Adipocyte (in vitro differentiated cells): ENCODE results near the gene ADPRM.

Source experiments
- DNase-seq: peaks from one replicate; pipeline ENCODE4 v3.0.0-alpha.2; 2015; ENCODE audit warnings: low read depth
- H3K27me3 ChIP-seq: replicated peaks from 2 replicates; pipeline ENCODE4 v1.7.0; 2013; ENCODE audit warnings: mild to moderate bottlenecking, low read length, moderate library complexity; ENCODE audit not compliant: control insufficient read depth, insufficient read depth
- H3K36me3 ChIP-seq: 2 replicates; pipeline ENCODE4 v1.7.0; 2013; ENCODE audit warnings: low read length, mild to moderate bottlenecking, moderate library complexity; ENCODE audit not compliant: control insufficient read depth, insufficient read depth, severe bottlenecking
- H3K4me1 ChIP-seq: 2 replicates; pipeline ENCODE4 v1.7.0; 2013; ENCODE audit warnings: mild to moderate bottlenecking, low read length, moderate library complexity; ENCODE audit not compliant: control insufficient read depth, insufficient read depth
- H3K4me3 ChIP-seq: 2 replicates; pipeline ENCODE4 v1.7.0; 2013; ENCODE audit warnings: mild to moderate bottlenecking, low read length, moderate library complexity
- H3K9ac ChIP-seq: 2 replicates; pipeline ENCODE4 v1.7.0; 2013; ENCODE audit warnings: mild to moderate bottlenecking, low read length, moderate library complexity
- H3K9me3 ChIP-seq: 2 replicates; pipeline ENCODE4 v1.7.0; 2013; ENCODE audit warnings: mild to moderate bottlenecking, low read length, moderate library complexity; ENCODE audit not compliant: control insufficient read depth

Gene ADPRM, protein sequence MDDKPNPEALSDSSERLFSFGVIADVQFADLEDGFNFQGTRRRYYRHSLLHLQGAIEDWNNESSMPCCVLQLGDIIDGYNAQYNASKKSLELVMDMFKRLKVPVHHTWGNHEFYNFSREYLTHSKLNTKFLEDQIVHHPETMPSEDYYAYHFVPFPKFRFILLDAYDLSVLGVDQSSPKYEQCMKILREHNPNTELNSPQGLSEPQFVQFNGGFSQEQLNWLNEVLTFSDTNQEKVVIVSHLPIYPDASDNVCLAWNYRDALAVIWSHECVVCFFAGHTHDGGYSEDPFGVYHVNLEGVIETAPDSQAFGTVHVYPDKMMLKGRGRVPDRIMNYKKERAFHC

DNA sequence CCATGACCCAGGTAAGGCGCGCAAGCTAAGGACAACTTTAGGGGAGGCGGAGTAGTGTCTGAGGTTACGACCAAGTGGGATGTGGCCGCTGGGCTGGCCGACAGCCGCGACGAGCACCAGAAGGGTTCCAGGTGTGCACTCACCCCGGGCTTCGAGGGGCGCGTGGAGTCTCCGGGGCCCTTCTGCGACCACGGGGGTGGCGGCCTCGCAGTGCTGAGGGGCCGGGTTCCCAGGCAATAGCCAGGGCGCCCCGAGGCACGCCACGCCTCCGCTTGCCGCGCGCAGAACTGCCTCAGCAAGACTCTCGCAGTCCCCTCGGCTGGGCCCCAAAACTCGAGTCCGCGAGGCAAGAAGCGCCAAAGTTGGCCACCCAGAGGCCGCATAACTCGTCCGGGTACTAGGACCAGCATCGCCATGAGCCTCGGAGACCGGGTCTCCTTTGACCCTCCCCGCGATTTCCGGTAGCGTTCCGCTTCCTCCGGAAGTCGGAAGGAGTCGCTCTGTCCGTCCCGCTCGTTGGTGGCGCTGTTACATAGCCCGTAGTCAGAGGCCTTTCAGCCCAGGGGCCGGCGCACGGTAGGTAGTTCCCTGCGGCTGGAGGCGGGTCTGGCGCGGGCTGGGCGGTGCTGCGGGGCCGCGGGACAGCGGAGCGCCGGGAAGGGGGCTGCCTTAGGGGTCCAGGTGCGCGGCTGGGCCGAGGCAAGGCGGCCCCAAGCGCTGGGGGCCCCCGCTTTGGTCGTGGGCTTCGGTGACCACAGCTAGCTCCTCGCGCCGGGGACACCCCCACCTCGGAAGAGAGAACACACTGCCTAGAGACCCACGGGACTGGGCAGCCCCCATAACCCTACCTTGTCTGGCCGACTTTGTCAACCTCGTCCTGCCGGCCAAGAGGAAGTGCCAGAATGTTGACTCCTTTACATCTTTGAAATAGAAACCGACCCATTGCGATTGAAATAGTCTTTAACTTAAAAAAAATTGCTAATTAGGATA lies at the start of gene ADPRM, which contains the start of gene SCO1:
TSS of gene ADPRM (plus strand) at position 503 of the 990 bp plus-strand sequence. CDS start 7,333 bp downstream, outside the sequence.
TSS of gene SCO1 (minus strand) at position 442 of the 990 bp plus-strand sequence. CDS start at position 416, 26 bp downstream.
- H3K36me3 ChIP-seq, result peaks cover 29% of the 10 kb centered on the region
- H3K4me1 ChIP-seq, result peaks cover 37% of the 10 kb centered on the region
- peak; percentile 98 for DNase-seq
- H3K4me3 ChIP-seq, result peak within 1 kb of the TSS; percentile 100
- no peaks in the 10 kb centered on the region for H3K9me3 ChIP-seq
- no peaks in the 10 kb centered on the region for H3K27me3 ChIP-seq
- H3K9ac ChIP-seq, result peak within 1 kb of the TSS; percentile 97

DNA sequence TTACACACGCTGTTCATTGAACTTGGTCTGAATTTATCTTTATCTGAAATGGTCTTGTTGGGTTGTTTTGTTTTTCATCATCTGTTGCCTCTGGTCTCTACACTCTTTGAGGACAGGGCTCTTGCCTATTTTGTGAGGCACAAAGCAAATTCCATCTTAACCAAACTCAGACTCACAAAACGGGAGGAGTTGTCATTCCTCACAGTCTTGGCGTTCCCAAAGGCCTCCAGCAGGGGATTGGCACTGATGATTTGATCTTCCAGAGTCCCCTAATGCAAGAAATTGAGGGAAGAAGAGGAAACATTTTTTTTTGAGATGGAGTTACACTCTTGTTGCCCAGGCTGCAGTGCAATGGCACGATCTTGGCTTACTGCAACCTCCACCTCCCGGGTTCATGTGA lies 49.0 kb upstream of the ADPRM start:
- H3K9me3 ChIP-seq, result no peaks in the 10 kb centered on the region

DNA sequence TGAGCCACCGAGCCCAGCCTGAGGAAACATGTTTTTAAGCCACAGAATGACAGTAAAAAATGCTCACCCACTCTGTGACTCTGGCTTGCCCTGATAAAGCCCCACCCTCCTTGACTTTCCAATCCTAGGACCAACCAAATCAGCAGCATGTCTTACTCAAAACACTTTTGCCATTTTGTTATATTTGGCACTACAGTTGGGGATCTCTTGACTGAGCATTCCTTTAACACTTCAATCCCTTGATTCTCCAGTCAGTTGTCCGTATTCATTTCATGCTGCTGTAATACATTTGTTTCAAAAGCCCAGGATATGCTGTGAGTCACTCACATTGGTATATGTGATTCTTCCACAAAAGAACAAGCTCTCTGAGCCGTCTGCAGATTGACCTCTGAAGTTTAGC lies 48.4 kb upstream of the ADPRM start:
- Histone ChIP-seq H3K27me3 (no peaks in the 10 kb centered on the region), H3K4me1 (peaks cover 10% of the 10 kb centered on the region), H3K4me3 (no peak overlapping the region), H3K9ac (no peak overlapping the region), H3K36me3 (no peaks in the 10 kb centered on the region), H3K9me3 (no peaks in the 10 kb centered on the region)
- peak; percentile 48 for DNase-seq

More for the DNA sequence above, 49.0 kb upstream of the ADPRM start:
- no peaks in the 10 kb centered on the region for H3K36me3 ChIP-seq
- no peak for DNase-seq
- no peaks in the 10 kb centered on the region for H3K27me3 ChIP-seq
- H3K4me3 ChIP-seq, result no peak overlapping the region
- H3K9ac ChIP-seq, result no peak overlapping the region
- peaks cover 10% of the 10 kb centered on the region for H3K4me1 ChIP-seq

DNA sequence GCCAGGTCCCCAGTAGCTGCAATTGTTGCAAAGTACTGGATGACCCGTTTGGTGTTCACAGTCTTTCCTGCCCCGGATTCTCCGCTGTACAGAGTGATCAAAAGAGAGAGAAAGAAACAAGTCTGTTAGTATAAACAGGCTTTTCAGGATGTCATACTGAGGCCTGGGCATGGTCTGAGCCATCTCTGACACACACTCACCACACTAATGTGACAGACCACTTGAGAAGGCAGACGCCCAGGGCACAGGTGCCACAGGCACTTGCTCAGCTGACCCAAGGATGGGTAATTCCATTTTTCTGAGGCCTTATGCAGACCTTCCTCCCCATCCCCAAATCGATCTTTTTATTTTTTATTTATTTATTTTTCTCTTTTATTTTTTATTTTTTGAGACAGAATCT lies 47.8 kb upstream of the ADPRM start:
- Histone ChIP-seq H3K27me3 (no peaks in the 10 kb centered on the region), H3K4me3 (no peak overlapping the region), H3K9me3 (no peaks in the 10 kb centered on the region), H3K36me3 (no peaks in the 10 kb centered on the region), H3K4me1 (peaks cover 10% of the 10 kb centered on the region), H3K9ac (no peak overlapping the region)
- no peak for DNase-seq

DNA sequence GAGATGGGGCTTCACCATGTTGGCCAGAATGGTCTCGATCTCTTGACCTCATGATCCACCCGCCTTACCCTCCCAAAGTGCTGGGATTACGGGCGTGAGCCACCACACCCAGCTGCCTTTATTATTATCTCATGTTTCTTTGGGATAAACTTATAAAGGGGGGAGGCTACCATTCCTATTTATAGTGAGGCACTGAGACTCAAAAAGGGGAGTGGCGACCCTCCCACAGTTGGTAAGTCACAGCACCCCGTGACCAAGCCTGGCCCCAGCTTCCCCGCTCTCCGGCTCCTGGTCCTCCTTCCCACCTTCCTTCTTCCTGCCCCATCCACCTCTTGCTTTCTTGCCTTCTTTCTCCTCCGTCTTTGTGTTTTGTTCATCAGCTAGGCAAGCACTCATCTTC lies 45.5 kb upstream of the ADPRM start:
- peaks cover 10% of the 10 kb centered on the region for H3K4me1 ChIP-seq
- H3K4me3 ChIP-seq, result no peak overlapping the region
- peaks cover 5% of the 10 kb centered on the region for H3K27me3 ChIP-seq
- H3K9ac ChIP-seq, result no peak overlapping the region
- DNase-seq, result no peak
- H3K9me3 ChIP-seq, result no peaks in the 10 kb centered on the region
- H3K36me3 ChIP-seq, result no peaks in the 10 kb centered on the region

DNA sequence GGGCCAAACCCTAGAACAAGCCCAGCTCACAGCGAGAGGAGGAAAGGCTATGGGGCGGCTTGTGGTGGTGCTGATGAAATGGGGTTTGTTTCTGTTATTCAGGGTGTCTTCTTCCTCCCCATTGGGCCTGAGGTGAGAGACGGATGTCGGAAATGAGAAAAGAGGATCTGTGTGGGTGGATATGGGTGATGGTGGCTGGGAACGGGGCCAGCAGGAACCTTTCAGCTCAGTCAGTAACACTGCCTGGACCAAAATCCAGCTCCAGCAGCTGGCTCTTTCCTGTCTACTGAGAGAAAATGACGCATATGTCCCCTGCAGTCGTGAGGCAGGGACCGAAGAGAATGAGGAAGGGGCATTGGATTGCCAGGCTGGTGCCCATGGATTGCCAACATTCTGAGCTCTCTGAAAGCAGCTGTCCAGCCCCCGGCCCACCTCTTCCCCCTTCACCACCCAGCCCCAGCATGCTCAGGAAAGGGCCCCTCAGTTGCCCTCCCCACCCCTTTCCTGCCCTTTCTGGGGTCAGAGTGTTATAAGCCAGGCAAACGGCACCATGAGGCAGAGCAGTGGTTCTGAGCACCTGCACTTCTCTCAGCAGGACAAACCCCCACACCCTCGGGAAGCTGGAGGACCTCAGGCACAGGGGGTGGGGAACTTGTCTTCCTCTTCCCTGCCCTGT lies 44.3 kb upstream of the ADPRM start:
- peaks cover 10% of the 10 kb centered on the region for H3K4me1 ChIP-seq
- no peak for DNase-seq
- peaks cover 5% of the 10 kb centered on the region for H3K27me3 ChIP-seq
- no peaks in the 10 kb centered on the region for H3K9me3 ChIP-seq
- no peaks in the 10 kb centered on the region for H3K36me3 ChIP-seq
- H3K4me3 ChIP-seq, result no peak overlapping the region
- no peak overlapping the region for H3K9ac ChIP-seq

DNA sequence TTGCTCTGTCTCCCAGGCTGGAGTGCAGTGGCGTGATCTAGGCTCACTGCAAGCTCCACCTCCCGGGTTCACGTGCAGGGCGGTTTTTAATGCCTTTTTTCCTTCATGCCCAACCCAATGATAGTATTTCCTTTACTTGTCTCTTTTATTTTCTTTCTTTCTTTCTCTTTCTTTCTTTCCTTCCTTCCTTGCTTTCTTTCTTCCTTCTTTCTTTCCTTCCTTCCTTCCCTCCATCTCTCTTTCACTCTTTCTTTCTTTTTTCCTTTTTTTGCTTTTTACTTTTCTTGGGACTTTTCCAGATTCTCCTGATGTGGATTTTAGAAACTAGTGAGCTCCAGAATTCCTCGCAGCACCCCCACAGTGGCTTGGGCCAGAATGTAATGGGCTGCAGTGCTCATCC lies 43.4 kb upstream of the ADPRM start:
- Histone ChIP-seq H3K4me1 (peaks cover 7% of the 10 kb centered on the region), H3K27me3 (peaks cover 5% of the 10 kb centered on the region), H3K9me3 (no peaks in the 10 kb centered on the region), H3K36me3 (no peaks in the 10 kb centered on the region), H3K9ac (no peak overlapping the region), H3K4me3 (no peak overlapping the region)
- no peak for DNase-seq

DNA sequence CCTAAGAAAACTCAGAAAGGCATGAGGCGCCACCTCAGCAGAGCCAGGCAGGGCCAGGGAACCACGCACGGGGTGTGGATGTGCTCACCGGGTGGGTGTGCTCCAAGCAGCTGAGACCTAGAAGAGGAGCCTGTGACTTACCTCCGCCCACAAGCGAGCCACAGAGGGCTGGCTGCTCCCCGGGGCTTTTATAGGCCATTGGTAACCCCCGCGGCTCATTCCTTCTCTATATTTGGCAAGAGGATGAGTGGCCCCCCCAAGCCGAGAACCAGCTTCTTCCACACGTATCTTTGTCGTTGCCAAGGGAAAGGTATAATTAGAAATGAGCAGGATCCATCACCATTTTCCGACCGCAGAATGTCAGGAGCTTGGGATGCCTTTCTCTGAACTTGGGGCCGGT lies 40.2 kb upstream of the ADPRM start, which contains the start of gene MYH3:
TSS of gene MYH3 (minus strand) at position 162 of the 400 bp plus-strand sequence. CDS start 2,245 bp downstream, outside the sequence.
- no peak within 1 kb of the TSS for H3K4me3 ChIP-seq
- no peak for DNase-seq

DNA sequence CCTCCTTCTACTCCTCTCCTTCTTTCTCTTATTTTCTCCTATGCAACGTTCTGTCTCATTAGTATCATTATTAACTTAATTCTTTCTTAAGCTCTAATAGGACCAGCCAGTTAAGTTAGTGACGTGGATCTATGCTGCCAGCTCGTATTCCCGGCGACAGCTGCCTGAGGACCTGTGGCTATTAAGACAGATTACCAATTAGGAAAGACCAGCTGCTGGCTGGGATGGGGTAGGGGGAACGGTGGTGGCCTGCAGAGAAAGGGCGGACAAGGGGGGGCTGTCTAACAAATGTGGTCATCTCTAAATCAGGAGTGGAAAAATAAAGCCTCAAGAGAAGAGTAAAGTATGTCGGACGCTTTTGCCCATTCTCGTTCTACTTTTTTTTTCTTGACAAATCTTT lies 39.5 kb upstream of the ADPRM start:
- no peak for DNase-seq
- Histone ChIP-seq H3K9ac (no peak overlapping the region), H3K9me3 (no peaks in the 10 kb centered on the region), H3K27me3 (peaks cover 5% of the 10 kb centered on the region), H3K4me1 (no peaks in the 10 kb centered on the region), H3K4me3 (no peak overlapping the region), H3K36me3 (no peaks in the 10 kb centered on the region)

More for the DNA sequence above, 40.2 kb upstream of the ADPRM start, which contains the start of gene MYH3:
- Histone ChIP-seq H3K4me1 (no peaks in the 10 kb centered on the region), H3K36me3 (no peaks in the 10 kb centered on the region), H3K9ac (no peak within 1 kb of the TSS), H3K9me3 (no peaks in the 10 kb centered on the region), H3K27me3 (peaks cover 5% of the 10 kb centered on the region)

DNA sequence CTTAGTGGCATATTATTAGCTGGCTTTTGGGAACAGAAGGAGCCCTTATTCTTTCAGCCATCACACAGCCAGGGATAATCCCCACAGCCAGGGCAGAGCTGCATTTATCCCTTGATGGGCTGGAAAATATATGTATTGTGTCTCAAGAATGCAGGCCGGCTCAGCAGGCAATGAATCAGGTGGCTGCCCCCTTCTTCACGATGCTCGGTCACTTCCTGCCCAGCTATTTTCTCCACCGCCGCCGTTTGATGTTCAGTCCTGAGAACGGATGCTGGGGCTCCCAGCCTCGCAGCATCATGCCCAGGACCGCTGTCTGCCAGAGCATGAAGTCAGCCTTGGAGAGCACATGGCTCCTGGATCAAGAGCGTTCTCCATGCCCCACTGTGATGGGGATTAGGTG lies 36.0 kb upstream of the ADPRM start:
- Histone ChIP-seq H3K27me3 (peaks cover 4% of the 10 kb centered on the region), H3K36me3 (no peaks in the 10 kb centered on the region), H3K9ac (no peak overlapping the region), H3K4me3 (no peak overlapping the region), H3K9me3 (no peaks in the 10 kb centered on the region), H3K4me1 (no peaks in the 10 kb centered on the region)
- DNase-seq, result no peak
